Fibroblast of lung (primary cell): ENCODE results near the gene FNDC3B. TPM values are rescaled to one million over a fixed set of nuclear protein-coding genes. Genes with fewer than 3 reads are reported as not detected.

Source experiments
- DNase-seq, 2 donors: peaks; one replicate each; pipeline versions ENCODE4 v3.0.0 to v3.0.0-alpha.2; 2010; ENCODE audit warnings: low read depth in 2 of 2
- H2AFZ ChIP-seq: 2 replicates; pipeline ENCODE4 v1.5.1; 2012; ENCODE audit warnings: low read length, control low read depth, inconsistent platforms
- H3K27ac ChIP-seq: 2 replicates; pipeline ENCODE4 v1.5.1; 2011; ENCODE audit warnings: low read length, control low read depth; ENCODE audit not compliant: insufficient read depth
- H3K27me3 ChIP-seq: 2 replicates; pipeline ENCODE4 v1.5.1; 2011; ENCODE audit warnings: mild to moderate bottlenecking, low read length; ENCODE audit not compliant: control insufficient read depth, insufficient read depth
- H3K36me3 ChIP-seq: 2 replicates; pipeline ENCODE4 v1.5.1; 2011; ENCODE audit warnings: low read length; ENCODE audit not compliant: control insufficient read depth, insufficient read depth
- H3K4me1 ChIP-seq: 2 replicates; pipeline ENCODE4 v1.5.1; 2011; ENCODE audit warnings: low read length; ENCODE audit not compliant: control insufficient read depth, insufficient read depth; ENCODE audit errors: extremely low read depth
- H3K4me2 ChIP-seq: 2 replicates; pipeline ENCODE4 v1.5.1; 2011; ENCODE audit warnings: low read length, control low read depth; ENCODE audit not compliant: insufficient read depth; ENCODE audit errors: extremely low read depth
- H3K4me3 ChIP-seq, 4 experiments: fragments of 200-600 bp in 1 of 4; sonication (generic) in 1 of 4; replicated peaks in 1 of 4; 2 replicates each; pipeline ENCODE4 v1.5.1; 2011 to 2016; ENCODE audit warnings: low read length in 4 of 4, low read depth in 3 of 4, mild to moderate bottlenecking in 3 of 4, control low read depth in 2 of 4, inconsistent platforms in 1 of 4, mixed read lengths in 1 of 4; ENCODE audit not compliant: insufficient read depth in 1 of 4; ENCODE audit errors: control extremely low read depth in 1 of 4
- H3K79me2 ChIP-seq: 2 replicates; pipeline ENCODE4 v1.5.1; 2012; ENCODE audit warnings: mild to moderate bottlenecking, low read length, inconsistent platforms; ENCODE audit not compliant: control insufficient read depth, insufficient read depth
- H3K9ac ChIP-seq: 2 replicates; pipeline ENCODE4 v1.5.1; 2011; ENCODE audit warnings: mild to moderate bottlenecking, low read length, control low read depth; ENCODE audit not compliant: insufficient read depth
- H3K9me3 ChIP-seq: 2 replicates; pipeline ENCODE4 v1.5.1; 2012; ENCODE audit warnings: low read depth, low read length; ENCODE audit not compliant: control insufficient read depth, insufficient read depth
- H4K20me1 ChIP-seq: 2 replicates; pipeline ENCODE4 v1.5.1; 2011; ENCODE audit warnings: low read length; ENCODE audit not compliant: control insufficient read depth, insufficient read depth; ENCODE audit errors: extremely low read depth
- EZH2 ChIP-seq: IDR thresholded peaks from 2 replicates; pipeline ENCODE4 v1.5.1; 2012; ENCODE audit warnings: low read length, control low read depth, mild to moderate bottlenecking; ENCODE audit errors: missing control alignments
- polyA plus RNA-seq, 2 donors: library from polyadenylated mRNA; depleted of rRNA in 1 of 2; stranded (reverse) in 1 of 2; unstranded in 1 of 2; fragments of >200 nt; gene quantifications; 2 replicates each; pipeline ENCODE4 v1.2.1, GENCODE V29; 2011 to 2012; ENCODE audit warnings: missing spikeins in 1 of 2
- total RNA-seq: library from RNA; depleted of rRNA; stranded (reverse); fragments of >200 nt; gene quantifications from 2 replicates; pipeline ENCODE4 v1.2.1, GENCODE V29; 2014
- TF ChIP-seq, protein P1 (sequence below), 2 donors: IDR thresholded peaks in 1 of 2; conservative IDR thresholded peaks in 1 of 2; 1 replicate in 1 of 2; 2 replicates in 1 of 2; pipeline ENCODE4 v1.5.1; 2011 to 2012; ENCODE audit warnings: low read length in 2 of 2, control low read depth in 1 of 2, inconsistent platforms in 1 of 2, low read depth in 1 of 2, mild to moderate bottlenecking in 1 of 2

Gene FNDC3B
- total and polyA plus RNA-seq, 2 donors (not counting 1 experiment from before 2014, with no cell fraction given): 26.1 to 76.8 TPM

DNA sequence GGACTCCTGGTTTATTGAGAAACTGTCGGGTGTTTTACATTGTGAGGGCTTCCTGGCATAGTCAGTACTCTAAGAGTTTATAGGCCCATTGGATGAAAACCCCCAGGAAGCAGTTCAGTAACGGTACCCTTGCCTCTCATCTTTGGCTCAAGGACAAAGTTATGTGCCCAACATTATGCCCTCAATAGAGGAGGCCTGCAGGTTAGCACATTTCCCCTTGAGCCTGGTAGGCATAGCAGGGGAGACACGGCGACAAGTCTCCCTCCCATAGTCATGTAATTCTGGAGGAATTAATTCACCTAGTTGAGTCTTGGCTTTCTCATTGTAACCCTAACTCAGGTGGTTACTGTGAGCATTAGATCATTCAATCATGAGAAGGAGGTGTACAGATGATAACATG is 348.4 kb downstream of the FNDC3B start:
- H3K4me2 ChIP-seq: no peak overlapping the region
- no peak overlapping the region for H3K9ac ChIP-seq
- H3K27me3 ChIP-seq: no peaks in the 10 kb centered on the region
- no peaks in the 10 kb centered on the region for H3K79me2 ChIP-seq
- H3K4me3 ChIP-seq: no peak overlapping the region
- DNase-seq: no peak
- no peaks in the 10 kb centered on the region for H3K9me3 ChIP-seq
- H3K36me3 ChIP-seq: no peaks in the 10 kb centered on the region
- H3K27ac ChIP-seq: no peak overlapping the region
- H2AFZ ChIP-seq: no peak overlapping the region
- H3K4me1 ChIP-seq: no peaks in the 10 kb centered on the region
- no peak for TF ChIP-seq EZH2
- TF ChIP-seq, protein P1, sequence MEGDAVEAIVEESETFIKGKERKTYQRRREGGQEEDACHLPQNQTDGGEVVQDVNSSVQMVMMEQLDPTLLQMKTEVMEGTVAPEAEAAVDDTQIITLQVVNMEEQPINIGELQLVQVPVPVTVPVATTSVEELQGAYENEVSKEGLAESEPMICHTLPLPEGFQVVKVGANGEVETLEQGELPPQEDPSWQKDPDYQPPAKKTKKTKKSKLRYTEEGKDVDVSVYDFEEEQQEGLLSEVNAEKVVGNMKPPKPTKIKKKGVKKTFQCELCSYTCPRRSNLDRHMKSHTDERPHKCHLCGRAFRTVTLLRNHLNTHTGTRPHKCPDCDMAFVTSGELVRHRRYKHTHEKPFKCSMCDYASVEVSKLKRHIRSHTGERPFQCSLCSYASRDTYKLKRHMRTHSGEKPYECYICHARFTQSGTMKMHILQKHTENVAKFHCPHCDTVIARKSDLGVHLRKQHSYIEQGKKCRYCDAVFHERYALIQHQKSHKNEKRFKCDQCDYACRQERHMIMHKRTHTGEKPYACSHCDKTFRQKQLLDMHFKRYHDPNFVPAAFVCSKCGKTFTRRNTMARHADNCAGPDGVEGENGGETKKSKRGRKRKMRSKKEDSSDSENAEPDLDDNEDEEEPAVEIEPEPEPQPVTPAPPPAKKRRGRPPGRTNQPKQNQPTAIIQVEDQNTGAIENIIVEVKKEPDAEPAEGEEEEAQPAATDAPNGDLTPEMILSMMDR (conservative IDR thresholded peaks at IDR 0.05 in 1 of 2, IDR thresholded peaks at IDR 0.05 in 1 of 2; ENCODE audit: low read depth in 1 of 2, low read length in 2 of 2): no peak
- H4K20me1 ChIP-seq: no peaks in the 10 kb centered on the region

DNA sequence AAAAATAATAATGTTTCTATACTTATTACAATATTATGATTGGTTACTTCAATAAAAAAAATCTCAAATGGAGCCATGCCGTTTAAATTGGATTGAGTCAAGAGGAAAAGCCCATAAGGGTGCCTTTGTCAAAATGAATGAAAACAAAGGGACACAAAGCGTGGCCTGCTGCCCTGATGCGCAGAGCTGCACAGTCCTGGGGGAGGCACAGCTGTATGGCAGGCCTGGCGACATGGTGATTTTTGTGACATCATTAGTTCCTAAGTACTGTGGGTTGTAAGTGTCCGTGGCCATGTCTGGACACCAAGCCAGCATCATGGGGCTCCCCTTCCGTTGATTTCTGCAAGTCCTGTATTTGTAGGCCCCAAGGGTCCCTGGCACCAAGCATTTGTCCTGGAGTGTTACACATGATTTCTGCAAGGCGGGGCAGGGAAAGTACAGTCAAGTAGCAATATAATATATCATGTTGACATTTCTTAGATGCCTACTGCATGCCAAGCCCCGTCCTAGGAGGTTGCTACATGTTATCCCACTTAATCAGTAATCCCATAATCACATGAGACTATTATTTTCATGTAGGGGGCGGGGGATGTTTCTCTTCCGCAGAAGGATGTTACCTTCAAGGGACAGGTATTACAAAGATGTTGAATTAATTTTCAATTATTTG is 349.2 kb downstream of the FNDC3B start:
- no peaks in the 10 kb centered on the region for H3K4me1 ChIP-seq
- no peak overlapping the region for H3K9ac ChIP-seq
- no peaks in the 10 kb centered on the region for H3K79me2 ChIP-seq
- DNase-seq: no peak
- no peaks in the 10 kb centered on the region for H3K27me3 ChIP-seq
- H4K20me1 ChIP-seq: no peaks in the 10 kb centered on the region
- H3K27ac ChIP-seq: no peak overlapping the region
- no peak overlapping the region for H3K4me2 ChIP-seq
- H3K9me3 ChIP-seq: no peaks in the 10 kb centered on the region
- no peak overlapping the region for H2AFZ ChIP-seq
- TF ChIP-seq, protein P1 (conservative IDR thresholded peaks at IDR 0.05 in 1 of 2, IDR thresholded peaks at IDR 0.05 in 1 of 2; ENCODE audit: low read depth in 1 of 2, low read length in 2 of 2): no peak
- TF ChIP-seq EZH2: no peak
- no peak overlapping the region for H3K4me3 ChIP-seq
- H3K36me3 ChIP-seq: no peaks in the 10 kb centered on the region

DNA sequence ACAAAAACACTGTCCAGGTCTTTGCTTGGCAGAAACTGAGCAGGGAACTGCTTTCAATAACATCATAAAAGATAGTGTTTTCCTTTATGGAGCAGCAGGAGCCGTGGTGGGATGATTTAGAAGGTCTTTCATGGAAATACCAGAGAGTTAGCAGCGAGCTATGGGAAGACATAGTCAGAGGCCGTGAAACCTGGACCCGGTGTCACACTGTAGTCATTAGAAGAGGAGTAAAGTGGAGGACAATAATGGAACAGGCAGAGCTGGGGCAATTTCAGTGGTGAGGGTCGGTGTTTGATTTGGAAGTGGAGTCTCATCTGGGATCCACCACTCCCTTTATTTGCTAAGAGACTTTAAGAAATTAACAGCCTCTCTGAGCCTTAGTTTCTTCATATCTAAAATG is 351.4 kb downstream of the FNDC3B start:
- no peak overlapping the region for H3K9ac ChIP-seq
- H3K4me3 ChIP-seq: no peak overlapping the region
- H3K4me2 ChIP-seq: no peak overlapping the region
- DNase-seq: no peak
- no peaks in the 10 kb centered on the region for H3K9me3 ChIP-seq
- no peaks in the 10 kb centered on the region for H4K20me1 ChIP-seq
- H3K4me1 ChIP-seq: no peaks in the 10 kb centered on the region
- H3K36me3 ChIP-seq: no peaks in the 10 kb centered on the region
- H3K27ac ChIP-seq: no peak overlapping the region
- no peak for TF ChIP-seq EZH2
- TF ChIP-seq, protein P1 (conservative IDR thresholded peaks at IDR 0.05 in 1 of 2, IDR thresholded peaks at IDR 0.05 in 1 of 2; ENCODE audit: low read depth in 1 of 2, low read length in 2 of 2): no peak
- H2AFZ ChIP-seq: no peak overlapping the region
- no peaks in the 10 kb centered on the region for H3K27me3 ChIP-seq
- H3K79me2 ChIP-seq: no peaks in the 10 kb centered on the region
